Suprapubic skin (tissue), 4 donors: ENCODE results near the gene BLACAT1. TPM values are rescaled to one million over a fixed set of nuclear protein-coding genes. Genes with fewer than 3 reads are reported as not detected.
"Not testable (repeated sequence)": the region's sequence is repeated elsewhere in the genome, so short reads cannot be mapped to it uniquely, and the experiment has no call there.

Experiments used
- DNase-seq, 2 donors: peaks; one replicate each; pipeline ENCODE4 v3.0.0-alpha.2; 2019; ENCODE audit warnings: low spot score in 2 of 2
- H3K27ac ChIP-seq: fragments of 200-600 bp; sonication (generic); one replicate; pipeline ENCODE4 v1.5.1; 2019
- H3K27me3 ChIP-seq: fragments of 200-600 bp; sonication (generic); one replicate; pipeline ENCODE4 v1.5.1; 2019
- H3K36me3 ChIP-seq: fragments of 200-600 bp; sonication (generic); one replicate; pipeline ENCODE4 v1.5.1; 2019
- H3K4me1 ChIP-seq: fragments of 200-600 bp; sonication (generic); one replicate; pipeline ENCODE4 v1.5.1; 2019
- H3K4me3 ChIP-seq: fragments of 200-600 bp; sonication (generic); one replicate; pipeline ENCODE4 v1.5.1; 2019; ENCODE audit warnings: mild to moderate bottlenecking
- H3K9me3 ChIP-seq: fragments of 200-600 bp; sonication (generic); one replicate; pipeline ENCODE4 v1.5.1; 2019
- CTCF ChIP-seq, 2 donors: fragments of 200-600 bp in 1 of 2; fragments of 450-650 bp in 1 of 2; sonication (generic) in 1 of 2; IDR thresholded peaks; one replicate each; pipeline ENCODE4 v1.5.1; 2016 to 2019; ENCODE audit warnings: antibody characterized with exemption in 2 of 2, mild to moderate bottlenecking in 1 of 2, moderate library complexity in 1 of 2
- EP300 ChIP-seq: sonication (generic); formaldehyde crosslinking; IDR thresholded peaks from one replicate; pipeline ENCODE4 v1.6.1; 2017; ENCODE audit warnings: antibody characterized with exemption
- POLR2A ChIP-seq, 2 donors: fragments of 450-650 bp; IDR thresholded peaks; one replicate each; pipeline ENCODE4 v1.6.1; 2017; ENCODE audit warnings: antibody characterized with exemption in 2 of 2, mild to moderate bottlenecking in 2 of 2, moderate library complexity in 2 of 2
- POLR2AphosphoS5 ChIP-seq, 3 donors: sonication (generic); formaldehyde crosslinking; IDR thresholded peaks; one replicate each; pipeline ENCODE4 v1.6.1; 2017; ENCODE audit warnings: antibody characterized with exemption in 3 of 3
- WGBS: methylation state at CpG from one replicate; pipeline ENCODE4 v1.1.5; 2018; 5-methylcytosine and 5-hydroxymethylcytosine counted together
- total RNA-seq, 4 donors: library from RNA; depleted of rRNA; stranded (reverse); fragments of >200 nt; gene quantifications; one replicate each; pipeline ENCODE4 v1.1.0, GENCODE V29; 2016

Gene BLACAT1
- total RNA-seq, 4 donors from 2014 or later = not detected

GRCh38 chr1:205481629-205482151, 25.8 kb upstream of the BLACAT1 start:
- no peak for TF ChIP-seq CTCF (IDR thresholded peaks at IDR 0.05)
- TF ChIP-seq POLR2A (IDR thresholded peaks at IDR 0.05) = no peak
- TF ChIP-seq POLR2AphosphoS5 (IDR thresholded peaks at IDR 0.05) = no peak
- TF ChIP-seq EP300 = no peak
- WGBS = 23% methylated on average over 9 of the region's 15 CpGs
- Histone ChIP-seq H3K4me1 (peaks cover 6% of the 10 kb centered on the region), H3K27ac (no peak overlapping the region), H3K27me3 (peaks cover 69% of the 10 kb centered on the region), H3K36me3 (no peaks in the 10 kb centered on the region), H3K9me3 (no peaks in the 10 kb centered on the region), H3K4me3 (no peak overlapping the region)
- DNase-seq = no peak

DNA sequence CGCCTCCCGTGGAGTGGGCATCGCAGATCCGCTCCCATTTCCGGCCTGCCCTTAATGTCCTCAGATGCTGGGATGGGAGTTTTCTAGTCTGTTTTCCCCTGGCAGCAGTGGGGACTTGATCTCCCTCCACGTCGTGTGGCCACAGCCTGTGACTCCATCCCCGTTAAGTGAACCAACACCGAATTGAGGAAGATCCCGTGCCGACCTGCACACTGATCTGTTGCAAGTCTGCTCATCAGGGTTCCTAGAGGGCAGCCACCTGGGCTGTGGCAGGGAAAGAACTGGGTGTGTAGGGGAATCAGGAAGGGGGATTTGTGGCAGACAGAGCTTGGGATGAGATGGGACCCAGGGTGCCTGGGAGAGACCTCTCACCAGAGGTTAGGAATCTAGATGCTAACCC, 25.4 kb upstream of the BLACAT1 start:
- Histone ChIP-seq H3K27ac (no peak overlapping the region), H3K36me3 (no peaks in the 10 kb centered on the region), H3K27me3 (peaks cover 74% of the 10 kb centered on the region), H3K4me3 (no peak overlapping the region), H3K9me3 (no peaks in the 10 kb centered on the region), H3K4me1 (peaks cover 6% of the 10 kb centered on the region)
- no peak for DNase-seq
- WGBS = 41% methylated on average over 11 of the region's 11 CpGs
- TF ChIP-seq EP300 (no peak), POLR2A (IDR thresholded peaks at IDR 0.05) (no peak), CTCF (IDR thresholded peaks at IDR 0.05) (no peak), POLR2AphosphoS5 (IDR thresholded peaks at IDR 0.05) (no peak)

GRCh38 chr1:205480349-205480985, 24.6 kb upstream of the BLACAT1 start:
- no peak overlapping the region for H3K27ac ChIP-seq
- DNase-seq = no peak
- 60% methylated on average over 17 of the region's 17 CpGs for WGBS
- no peak overlapping the region for H3K4me3 ChIP-seq
- H3K4me1 ChIP-seq = peaks cover 6% of the 10 kb centered on the region
- TF ChIP-seq POLR2AphosphoS5 (IDR thresholded peaks at IDR 0.05) (no peak), EP300 (no peak)
- no peaks in the 10 kb centered on the region for H3K9me3 ChIP-seq
- peaks cover 75% of the 10 kb centered on the region for H3K27me3 ChIP-seq
- H3K36me3 ChIP-seq = no peaks in the 10 kb centered on the region

GRCh38 chr1:205478985-205479384, 23.1 kb upstream of the BLACAT1 start:
- H3K27me3 ChIP-seq = peaks cover 76% of the 10 kb centered on the region
- DNase-seq, H3K9me3 ChIP-seq, H3K27ac ChIP-seq, H3K4me1 ChIP-seq, H3K4me3 ChIP-seq, H3K36me3 ChIP-seq: not testable (repeated sequence)
- WGBS = 84% methylated on average over 2 of the region's 2 CpGs

- DNase-seq = no peak
- Histone ChIP-seq H3K4me3 (no peak overlapping the region), H3K9me3 (no peaks in the 10 kb centered on the region), H3K36me3 (no peaks in the 10 kb centered on the region), H3K4me1 (peaks cover 3% of the 10 kb centered on the region), H3K27ac (no peak overlapping the region), H3K27me3 (peaks cover 75% of the 10 kb centered on the region)
- 19% methylated on average over 12 of the region's 12 CpGs for WGBS
- no peak for TF ChIP-seq EP300
- TF ChIP-seq POLR2AphosphoS5 (IDR thresholded peaks at IDR 0.05) = no peak
- no peak for TF ChIP-seq POLR2A (IDR thresholded peaks at IDR 0.05)
- TF ChIP-seq CTCF (IDR thresholded peaks at IDR 0.05) = no peak
These were observed 22.0 kb upstream of the BLACAT1 start for GRCh38 chr1:205477759-205478247.

GRCh38 chr1:205477121-205477758, 21.4 kb upstream of the BLACAT1 start:
- 70% methylated on average over 2 of the region's 6 CpGs for WGBS
- Histone ChIP-seq H3K27ac (no peak overlapping the region), H3K27me3 (peaks cover 75% of the 10 kb centered on the region), H3K36me3 (no peaks in the 10 kb centered on the region), H3K4me3 (no peak overlapping the region), H3K9me3 (no peaks in the 10 kb centered on the region), H3K4me1 (peaks cover 3% of the 10 kb centered on the region)
- no peak for TF ChIP-seq POLR2AphosphoS5 (IDR thresholded peaks at IDR 0.05)
- no peak for TF ChIP-seq CTCF (IDR thresholded peaks at IDR 0.05)
- no peak for DNase-seq
